Astrocyte (in vitro differentiated cells and primary cell): ENCODE measurements around the gene BEX4. TPM values are rescaled to one million over a fixed set of nuclear protein-coding genes. Genes with fewer than 3 reads are reported as not detected.
"Not testable (repeated sequence)": the region's sequence is repeated elsewhere in the genome, so short reads cannot be mapped to it uniquely, and the experiment has no call there.

Experiments used
- DNase-seq: peaks from one replicate; pipeline ENCODE4 v3.0.0-alpha.2; 2010; ENCODE audit warnings: low read depth
- FAIRE-seq: peaks from 2 replicates; lab custom pipeline; 2011; peaks lifted over from hg19 to GRCh38; lab: Jason Lieb, UNC
- H2AFZ ChIP-seq: 2 replicates; pipeline ENCODE4 v1.6.0; 2012; ENCODE audit warnings: low read depth, low read length, inconsistent platforms
- H3K27ac ChIP-seq: 2 replicates; pipeline ENCODE4 v1.5.1; 2011; ENCODE audit warnings: low read depth, low read length, inconsistent platforms
- H3K27me3 ChIP-seq: 2 replicates; pipeline ENCODE4 v1.6.0; 2011; ENCODE audit warnings: low read length, inconsistent platforms; ENCODE audit not compliant: insufficient read depth
- H3K36me3 ChIP-seq: 2 replicates; pipeline ENCODE4 v1.5.1; 2011; ENCODE audit warnings: low read length, inconsistent platforms; ENCODE audit not compliant: insufficient read depth
- H3K4me1 ChIP-seq: 2 replicates; pipeline ENCODE4 v1.5.1; 2011; ENCODE audit warnings: low read length, inconsistent platforms; ENCODE audit not compliant: insufficient read depth
- H3K4me2 ChIP-seq: 2 replicates; pipeline ENCODE4 v1.6.0; 2012; ENCODE audit warnings: low read length, inconsistent platforms
- H3K4me3 ChIP-seq: 2 replicates; pipeline ENCODE4 v1.5.1; 2011; ENCODE audit warnings: low read depth, mild to moderate bottlenecking, low read length, inconsistent platforms; ENCODE audit not compliant: insufficient read depth
- H3K79me2 ChIP-seq: 2 replicates; pipeline ENCODE4 v1.6.0; 2012; ENCODE audit warnings: mild to moderate bottlenecking, low read length, inconsistent platforms; ENCODE audit not compliant: insufficient read depth
- H3K9ac ChIP-seq: 2 replicates; pipeline ENCODE4 v1.6.0; 2012; ENCODE audit warnings: mild to moderate bottlenecking, low read length, inconsistent platforms
- H3K9me3 ChIP-seq: 2 replicates; pipeline ENCODE4 v1.5.1; 2012; ENCODE audit warnings: low read depth, mild to moderate bottlenecking, low read length, inconsistent platforms; ENCODE audit not compliant: insufficient read depth
- H4K20me1 ChIP-seq: 2 replicates; pipeline ENCODE4 v1.6.0; 2012; ENCODE audit warnings: low read length, inconsistent platforms; ENCODE audit not compliant: insufficient read depth
- H3K27ac Mint-ChIP-seq: one replicate; pipeline ENCODE4 v1.8.0; 2021; ENCODE audit warnings: mild to moderate bottlenecking, mixed read lengths; ENCODE audit not compliant: unreplicated experiment
- H3K27me3 Mint-ChIP-seq: one replicate; pipeline ENCODE4 v1.8.0; 2021; ENCODE audit warnings: low read depth, mixed read lengths; ENCODE audit not compliant: unreplicated experiment
- H3K36me3 Mint-ChIP-seq: one replicate; pipeline ENCODE4 v1.8.0; 2021; ENCODE audit warnings: low read depth, mixed read lengths; ENCODE audit not compliant: unreplicated experiment
- H3K4me1 Mint-ChIP-seq: one replicate; pipeline ENCODE4 v1.8.0; 2021; ENCODE audit warnings: low read depth, mixed read lengths; ENCODE audit not compliant: unreplicated experiment
- H3K4me3 Mint-ChIP-seq: one replicate; pipeline ENCODE4 v1.8.0; 2021; ENCODE audit warnings: mild to moderate bottlenecking, moderate library complexity, mixed read lengths; ENCODE audit not compliant: unreplicated experiment
- H3K9me3 Mint-ChIP-seq: one replicate; pipeline ENCODE4 v1.8.0; 2021; ENCODE audit warnings: mild to moderate bottlenecking, mixed read lengths; ENCODE audit not compliant: unreplicated experiment
- EZH2 ChIP-seq: IDR thresholded peaks from 2 replicates; pipeline ENCODE4 v1.6.1; 2012; ENCODE audit warnings: mild to moderate bottlenecking, low read length, inconsistent platforms; ENCODE audit not compliant: insufficient read depth
- total RNA-seq: library from RNA; stranded (reverse); gene quantifications from 2 replicates; pipeline ENCODE4 v1.2.1, GENCODE V29; 2021
- TF ChIP-seq, protein P1 (sequence below): IDR thresholded peaks from 2 replicates; pipeline ENCODE4 v1.5.1; 2011; ENCODE audit warnings: low read depth, mild to moderate bottlenecking, inconsistent platforms, low read length, moderate library complexity; ENCODE audit not compliant: insufficient read depth

BEX4 gene
- total RNA-seq, 1 donor from 2014 or later = 43.4 TPM

DNA sequence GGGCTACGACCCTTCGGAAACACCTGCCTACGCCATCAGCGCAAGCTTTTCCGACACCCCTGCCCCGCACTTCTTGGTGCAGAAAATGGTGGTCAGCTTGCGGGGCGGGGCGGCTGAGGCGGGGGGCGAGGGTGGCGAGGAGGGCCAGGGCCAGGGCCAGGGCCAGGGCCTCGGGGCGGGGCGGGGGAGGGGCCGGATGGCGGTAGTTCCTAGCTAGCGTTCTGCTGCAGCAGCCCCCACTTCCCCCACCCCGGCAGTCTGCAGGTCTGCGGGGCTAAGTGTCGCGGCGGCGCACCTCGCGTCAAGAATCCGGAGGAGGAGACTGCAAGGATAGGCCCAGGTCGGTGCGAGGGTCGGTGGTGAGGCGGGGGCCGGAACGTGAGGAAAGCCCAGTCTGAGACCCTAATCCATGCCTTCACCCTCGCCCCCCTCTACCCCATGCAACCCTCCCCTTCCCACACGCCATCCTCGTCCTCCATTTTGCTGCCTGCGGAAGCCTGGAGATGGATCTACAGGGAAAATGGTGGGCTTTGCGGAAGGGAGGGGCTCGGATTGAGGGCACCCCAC, 600 bp downstream of the BEX4 start:
- H3K9me3 Mint-ChIP-seq = peaks cover 2% of the 10 kb centered on the region

DNA sequence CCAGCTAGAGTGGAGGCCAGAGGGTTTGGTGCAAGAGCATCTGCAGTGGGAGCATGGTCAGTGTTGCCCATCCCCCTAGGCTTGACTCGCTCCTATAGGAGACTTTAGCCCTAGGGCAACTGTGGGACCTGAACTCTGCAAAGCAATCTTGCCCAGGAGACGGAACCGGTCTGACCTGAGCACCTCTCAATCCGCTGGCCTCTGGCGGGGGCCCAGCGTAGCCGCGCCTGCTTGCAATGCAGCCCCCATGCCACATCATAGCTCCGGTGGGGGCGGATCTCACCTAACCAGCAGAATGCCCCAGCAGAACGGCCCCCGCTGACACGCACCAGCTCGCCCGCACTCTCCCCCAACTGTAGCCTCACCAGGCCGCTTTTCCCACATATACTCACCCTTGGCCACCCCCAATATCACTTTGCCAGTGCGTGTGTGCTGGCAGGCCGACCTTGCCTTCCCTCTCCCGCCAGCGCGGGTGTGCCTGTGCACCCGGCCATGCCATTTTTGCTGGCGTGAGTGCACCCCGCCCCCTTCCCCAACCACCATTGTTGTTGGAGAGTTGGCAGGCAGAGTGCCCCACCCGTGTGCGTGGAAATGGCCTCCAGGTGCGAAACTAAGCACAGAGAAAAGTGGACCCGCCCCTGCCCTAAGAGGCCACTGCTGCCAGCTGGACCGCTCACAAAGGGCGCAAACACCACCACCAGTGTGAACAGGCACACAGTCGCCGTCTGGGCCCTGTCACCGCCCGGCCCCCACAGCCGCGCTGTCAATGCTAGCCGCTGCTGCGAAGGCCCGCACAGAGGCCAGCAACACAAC, 5.8 kb downstream of the BEX4 start:
- H3K9me3 ChIP-seq = no peaks in the 10 kb centered on the region
- H3K27me3 Mint-ChIP-seq = peaks cover 7% of the 10 kb centered on the region
- H3K4me3 ChIP-seq = no peak overlapping the region
- no peaks in the 10 kb centered on the region for H4K20me1 ChIP-seq
- peaks cover 7% of the 10 kb centered on the region for H3K79me2 ChIP-seq
- FAIRE-seq (no peak), DNase-seq (no peak)
- H3K9me3 Mint-ChIP-seq = peaks cover 2% of the 10 kb centered on the region
- H3K27ac Mint-ChIP-seq = no peak overlapping the region
- no peaks in the 10 kb centered on the region for H3K36me3 ChIP-seq
- H3K9ac ChIP-seq = no peak overlapping the region
- TF ChIP-seq, protein P1, sequence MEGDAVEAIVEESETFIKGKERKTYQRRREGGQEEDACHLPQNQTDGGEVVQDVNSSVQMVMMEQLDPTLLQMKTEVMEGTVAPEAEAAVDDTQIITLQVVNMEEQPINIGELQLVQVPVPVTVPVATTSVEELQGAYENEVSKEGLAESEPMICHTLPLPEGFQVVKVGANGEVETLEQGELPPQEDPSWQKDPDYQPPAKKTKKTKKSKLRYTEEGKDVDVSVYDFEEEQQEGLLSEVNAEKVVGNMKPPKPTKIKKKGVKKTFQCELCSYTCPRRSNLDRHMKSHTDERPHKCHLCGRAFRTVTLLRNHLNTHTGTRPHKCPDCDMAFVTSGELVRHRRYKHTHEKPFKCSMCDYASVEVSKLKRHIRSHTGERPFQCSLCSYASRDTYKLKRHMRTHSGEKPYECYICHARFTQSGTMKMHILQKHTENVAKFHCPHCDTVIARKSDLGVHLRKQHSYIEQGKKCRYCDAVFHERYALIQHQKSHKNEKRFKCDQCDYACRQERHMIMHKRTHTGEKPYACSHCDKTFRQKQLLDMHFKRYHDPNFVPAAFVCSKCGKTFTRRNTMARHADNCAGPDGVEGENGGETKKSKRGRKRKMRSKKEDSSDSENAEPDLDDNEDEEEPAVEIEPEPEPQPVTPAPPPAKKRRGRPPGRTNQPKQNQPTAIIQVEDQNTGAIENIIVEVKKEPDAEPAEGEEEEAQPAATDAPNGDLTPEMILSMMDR = no peak
- TF ChIP-seq EZH2 = no peak
- no peak overlapping the region for H2AFZ ChIP-seq
- H3K4me3 Mint-ChIP-seq = no peak overlapping the region
- no peaks in the 10 kb centered on the region for H3K27me3 ChIP-seq
- H3K4me2 ChIP-seq = no peak overlapping the region
- no peaks in the 10 kb centered on the region for H3K4me1 ChIP-seq
- H3K4me1 Mint-ChIP-seq = peaks cover 3% of the 10 kb centered on the region
- peaks cover 3% of the 10 kb centered on the region for H3K36me3 Mint-ChIP-seq
- H3K27ac ChIP-seq = no peak overlapping the region

More for the DNA sequence above, 600 bp downstream of the BEX4 start:
- H3K4me1 Mint-ChIP-seq = peaks cover 7% of the 10 kb centered on the region
- peak overlapping the region; percentile 73 for H3K4me3 ChIP-seq
- peak overlapping the region; percentile 91 for H3K9ac ChIP-seq
- no peaks in the 10 kb centered on the region for H3K27me3 ChIP-seq
- no peaks in the 10 kb centered on the region for H3K36me3 ChIP-seq
- peak overlapping the region; percentile 71 for H3K27ac ChIP-seq
- H3K4me3 Mint-ChIP-seq = peak overlapping the region; percentile 87
- H3K4me2 ChIP-seq = peak overlapping the region; percentile 81
- peaks cover 2% of the 10 kb centered on the region for H3K4me1 ChIP-seq
- H2AFZ ChIP-seq = peak overlapping the region; percentile 71
- no peak for FAIRE-seq
- DNase-seq = no peak
- TF ChIP-seq EZH2 = no peak
- TF ChIP-seq, protein P1 = no peak
- H3K36me3 Mint-ChIP-seq = peaks cover 3% of the 10 kb centered on the region
- H3K27me3 Mint-ChIP-seq = no peaks in the 10 kb centered on the region
- H4K20me1 ChIP-seq = no peaks in the 10 kb centered on the region
- H3K27ac Mint-ChIP-seq = peak overlapping the region; percentile 81
- no peaks in the 10 kb centered on the region for H3K9me3 ChIP-seq
- H3K79me2 ChIP-seq = peaks cover 10% of the 10 kb centered on the region

DNA sequence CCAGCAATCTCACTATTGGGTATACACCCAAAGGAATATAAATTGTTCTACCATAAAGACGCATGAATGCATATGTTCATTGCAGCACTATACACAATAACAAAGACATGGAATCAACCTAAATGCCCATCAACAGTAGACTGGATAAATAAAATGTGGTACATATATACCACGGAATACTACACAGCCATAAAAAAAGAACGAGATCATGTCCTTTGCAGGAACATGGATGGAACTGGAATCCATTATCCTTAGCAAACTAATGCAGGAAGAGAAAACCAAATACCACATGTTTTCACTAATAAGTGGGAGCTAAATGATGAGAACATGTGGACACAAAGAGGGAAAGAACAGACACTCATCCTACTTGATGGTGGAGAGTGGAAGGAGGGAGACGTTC, 11.0 kb downstream of the BEX4 start:
- H4K20me1 ChIP-seq, H3K36me3 Mint-ChIP-seq, H3K27me3 ChIP-seq, H3K9ac ChIP-seq, H3K4me3 Mint-ChIP-seq, H3K4me2 ChIP-seq, H3K9me3 ChIP-seq, H3K9me3 Mint-ChIP-seq, H3K4me1 Mint-ChIP-seq, H3K4me3 ChIP-seq, DNase-seq, H3K4me1 ChIP-seq, H3K79me2 ChIP-seq, H2AFZ ChIP-seq, H3K36me3 ChIP-seq, H3K27ac Mint-ChIP-seq, H3K27me3 Mint-ChIP-seq, H3K27ac ChIP-seq: not testable (repeated sequence)
- FAIRE-seq = peak; percentile 96
